C4-2B (cell line): ENCODE measurements around the gene SYTL5.

Experiments used
- H3K27ac ChIP-seq: fragments of 450-650 bp; 2 replicates; pipeline ENCODE4 v1.5.1; 2017
- ZFX ChIP-seq: fragments of 450-650 bp; IDR thresholded peaks from 2 replicates; pipeline ENCODE4 v1.6.1; 2017
- TF ChIP-seq, protein P1 (sequence below): fragments of 450-650 bp; conservative IDR thresholded peaks from 2 replicates; pipeline ENCODE4 v1.5.1; 2017; ENCODE audit warnings: mild to moderate bottlenecking

The SYTL5 gene

DNA sequence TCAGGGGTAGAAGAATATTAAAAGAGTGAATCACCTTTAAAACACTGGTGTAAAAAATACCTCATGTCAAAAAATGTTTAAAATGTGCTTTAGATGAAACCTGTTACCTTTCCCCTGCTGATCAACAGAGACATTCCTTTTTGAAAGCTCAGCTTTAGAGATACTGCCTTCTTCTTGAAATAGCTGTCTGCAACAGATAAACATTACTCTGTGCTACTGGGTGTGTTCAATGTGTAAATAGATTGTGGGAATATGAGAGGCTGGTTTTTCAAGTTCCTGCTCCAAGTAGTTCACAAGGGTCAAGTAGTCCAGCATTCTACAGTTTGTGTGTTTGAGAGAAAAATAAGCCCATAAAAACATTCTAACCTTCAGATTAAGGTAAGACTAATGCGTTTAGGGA is at the start of gene SYTL5:
Gene SYTL5 (plus strand): TSS at position 263 of the 400 bp plus-strand sequence. CDS start 27,337 bp downstream, outside the sequence.
- no peak within 1 kb of the TSS for H3K27ac ChIP-seq
- TF ChIP-seq, protein P1, sequence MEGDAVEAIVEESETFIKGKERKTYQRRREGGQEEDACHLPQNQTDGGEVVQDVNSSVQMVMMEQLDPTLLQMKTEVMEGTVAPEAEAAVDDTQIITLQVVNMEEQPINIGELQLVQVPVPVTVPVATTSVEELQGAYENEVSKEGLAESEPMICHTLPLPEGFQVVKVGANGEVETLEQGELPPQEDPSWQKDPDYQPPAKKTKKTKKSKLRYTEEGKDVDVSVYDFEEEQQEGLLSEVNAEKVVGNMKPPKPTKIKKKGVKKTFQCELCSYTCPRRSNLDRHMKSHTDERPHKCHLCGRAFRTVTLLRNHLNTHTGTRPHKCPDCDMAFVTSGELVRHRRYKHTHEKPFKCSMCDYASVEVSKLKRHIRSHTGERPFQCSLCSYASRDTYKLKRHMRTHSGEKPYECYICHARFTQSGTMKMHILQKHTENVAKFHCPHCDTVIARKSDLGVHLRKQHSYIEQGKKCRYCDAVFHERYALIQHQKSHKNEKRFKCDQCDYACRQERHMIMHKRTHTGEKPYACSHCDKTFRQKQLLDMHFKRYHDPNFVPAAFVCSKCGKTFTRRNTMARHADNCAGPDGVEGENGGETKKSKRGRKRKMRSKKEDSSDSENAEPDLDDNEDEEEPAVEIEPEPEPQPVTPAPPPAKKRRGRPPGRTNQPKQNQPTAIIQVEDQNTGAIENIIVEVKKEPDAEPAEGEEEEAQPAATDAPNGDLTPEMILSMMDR = no peak
- no peak for TF ChIP-seq ZFX

DNA sequence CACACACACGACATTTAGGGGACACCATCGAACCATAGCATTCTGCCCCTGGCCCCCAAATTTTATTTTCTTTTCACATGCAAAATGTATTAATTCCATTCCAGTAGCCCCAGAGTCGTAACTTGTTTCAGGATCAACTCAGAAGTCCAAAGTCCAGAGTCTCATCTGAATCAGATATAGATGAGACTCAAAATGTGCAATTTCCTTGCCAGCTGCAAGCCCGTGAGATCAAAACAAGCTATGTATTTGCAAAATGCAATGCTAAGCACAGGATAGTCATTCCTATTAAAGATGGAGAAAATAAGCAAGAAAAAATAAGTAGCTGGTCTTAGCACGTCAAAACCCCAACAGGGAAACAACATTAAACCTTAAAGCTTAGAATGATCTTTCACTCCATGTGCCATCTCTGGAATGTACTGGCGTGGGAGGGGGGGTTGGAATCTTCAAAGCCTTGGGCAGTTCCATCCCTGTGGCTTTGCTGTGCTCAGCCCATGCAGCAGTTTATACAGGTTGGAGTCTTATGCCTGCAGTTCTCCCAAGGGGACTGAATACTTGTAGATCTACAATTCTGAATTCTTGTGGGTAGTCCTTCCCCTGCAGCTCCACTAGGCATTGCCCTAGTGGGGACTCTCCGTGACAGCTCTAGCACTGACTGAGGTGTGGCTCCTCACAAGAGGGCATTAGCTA is 47.7 kb upstream of the SYTL5 start:
- no peak for TF ChIP-seq ZFX
- TF ChIP-seq, protein P1 = no peak
- no peak overlapping the region for H3K27ac ChIP-seq

- H3K27ac ChIP-seq = no peak overlapping the region
- TF ChIP-seq, protein P1 = no peak
- no peak for TF ChIP-seq ZFX
These were observed 46.9 kb upstream of the SYTL5 start for GRCh38 chrX:37959212-37960021.

- TF ChIP-seq, protein P1 = no peak
- TF ChIP-seq ZFX = no peak
- no peak overlapping the region for H3K27ac ChIP-seq
These were observed 45.2 kb upstream of the SYTL5 start for GRCh38 chrX:37961118-37961517.

DNA sequence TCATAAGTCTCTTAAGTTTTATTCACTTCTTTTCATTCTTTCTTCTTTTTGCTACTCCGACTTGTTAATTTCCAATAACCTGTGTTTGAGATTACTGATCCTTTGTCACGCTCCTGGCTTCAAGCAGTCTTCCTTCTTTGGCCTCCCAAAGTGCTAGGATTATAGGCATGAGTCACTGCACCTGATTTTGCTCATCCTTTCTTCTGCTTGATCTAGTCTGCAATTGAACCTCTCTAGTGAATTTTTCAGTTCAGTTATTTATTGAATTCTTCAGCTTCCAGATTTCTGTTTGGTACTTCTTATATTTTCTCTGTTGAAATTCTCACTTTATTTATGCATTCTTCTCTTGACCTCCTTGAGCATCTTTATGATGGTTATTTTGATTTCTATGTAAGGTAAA is 38.6 kb upstream of the SYTL5 start:
- no peak overlapping the region for H3K27ac ChIP-seq
- TF ChIP-seq, protein P1 = no peak
- TF ChIP-seq ZFX = no peak

DNA sequence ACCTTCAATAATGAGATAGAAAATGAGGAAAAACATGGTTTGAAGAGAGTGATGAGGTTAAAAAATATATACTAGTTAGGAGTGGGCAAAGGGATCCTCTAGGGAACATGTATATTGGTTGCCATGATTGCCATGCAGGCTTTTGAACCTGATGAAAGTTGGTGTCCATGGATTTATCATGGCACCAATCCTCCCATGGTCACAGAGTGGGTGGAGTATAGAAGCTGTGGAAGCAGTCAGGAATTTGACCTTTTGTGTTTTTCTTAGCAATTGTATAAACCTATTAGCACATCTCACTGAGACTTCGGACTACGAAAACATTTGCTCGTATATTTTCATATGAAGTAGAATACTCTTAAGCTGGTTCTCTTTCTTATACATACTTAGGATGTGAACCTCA is 30.9 kb upstream of the SYTL5 start:
- TF ChIP-seq ZFX = no peak
- TF ChIP-seq, protein P1 = no peak
- no peak overlapping the region for H3K27ac ChIP-seq

GRCh38 chrX:37976153-37976552 is 30.2 kb upstream of the SYTL5 start:
- TF ChIP-seq ZFX = no peak
- TF ChIP-seq, protein P1 = no peak
- H3K27ac ChIP-seq = no peak overlapping the region
